ENCODE results near the gene CCDC192. TPM values are rescaled to one million over a fixed set of nuclear protein-coding genes. Genes with fewer than 3 reads are reported as not detected.

Gene CCDC192
- total RNA-seq, 1 donor from 2014 or later, result 0.31 TPM

DNA sequence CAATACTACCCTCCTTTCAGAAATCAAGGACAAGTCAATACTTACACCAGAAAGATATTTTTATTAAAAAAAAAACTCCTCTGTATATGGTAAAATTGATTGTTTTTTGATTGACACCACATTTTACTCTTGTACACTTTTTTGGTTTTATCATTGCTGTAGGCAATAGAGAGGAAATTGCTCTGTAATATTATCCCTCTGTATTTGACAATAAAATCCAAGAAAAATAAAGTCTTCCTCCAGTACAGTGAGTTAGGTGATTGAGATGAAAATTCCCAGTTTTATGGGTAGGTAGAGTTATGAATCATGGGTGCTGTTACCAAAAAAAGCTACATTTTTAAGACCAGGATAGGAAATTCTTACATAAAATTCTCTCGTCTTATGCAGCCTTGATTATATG, 22.6 kb upstream of the CCDC192 start:
- TF ChIP-seq, protein P1, sequence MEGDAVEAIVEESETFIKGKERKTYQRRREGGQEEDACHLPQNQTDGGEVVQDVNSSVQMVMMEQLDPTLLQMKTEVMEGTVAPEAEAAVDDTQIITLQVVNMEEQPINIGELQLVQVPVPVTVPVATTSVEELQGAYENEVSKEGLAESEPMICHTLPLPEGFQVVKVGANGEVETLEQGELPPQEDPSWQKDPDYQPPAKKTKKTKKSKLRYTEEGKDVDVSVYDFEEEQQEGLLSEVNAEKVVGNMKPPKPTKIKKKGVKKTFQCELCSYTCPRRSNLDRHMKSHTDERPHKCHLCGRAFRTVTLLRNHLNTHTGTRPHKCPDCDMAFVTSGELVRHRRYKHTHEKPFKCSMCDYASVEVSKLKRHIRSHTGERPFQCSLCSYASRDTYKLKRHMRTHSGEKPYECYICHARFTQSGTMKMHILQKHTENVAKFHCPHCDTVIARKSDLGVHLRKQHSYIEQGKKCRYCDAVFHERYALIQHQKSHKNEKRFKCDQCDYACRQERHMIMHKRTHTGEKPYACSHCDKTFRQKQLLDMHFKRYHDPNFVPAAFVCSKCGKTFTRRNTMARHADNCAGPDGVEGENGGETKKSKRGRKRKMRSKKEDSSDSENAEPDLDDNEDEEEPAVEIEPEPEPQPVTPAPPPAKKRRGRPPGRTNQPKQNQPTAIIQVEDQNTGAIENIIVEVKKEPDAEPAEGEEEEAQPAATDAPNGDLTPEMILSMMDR (conservative IDR thresholded peaks at IDR 0.05), result no peak
- no peaks in the 10 kb centered on the region for H3K27me3 Mint-ChIP-seq
- DNase-seq (ENCODE audit: extremely low spot score, unreplicated experiment), result no peak
- H3K4me3 Mint-ChIP-seq, result no peak overlapping the region
- H3K4me1 Mint-ChIP-seq (ENCODE audit: unreplicated experiment), result no peaks in the 10 kb centered on the region
- H3K9me3 Mint-ChIP-seq, result peaks cover 8% of the 10 kb centered on the region
- no peaks in the 10 kb centered on the region for H3K36me3 Mint-ChIP-seq
- H3K27ac Mint-ChIP-seq, result no peak overlapping the region

DNA sequence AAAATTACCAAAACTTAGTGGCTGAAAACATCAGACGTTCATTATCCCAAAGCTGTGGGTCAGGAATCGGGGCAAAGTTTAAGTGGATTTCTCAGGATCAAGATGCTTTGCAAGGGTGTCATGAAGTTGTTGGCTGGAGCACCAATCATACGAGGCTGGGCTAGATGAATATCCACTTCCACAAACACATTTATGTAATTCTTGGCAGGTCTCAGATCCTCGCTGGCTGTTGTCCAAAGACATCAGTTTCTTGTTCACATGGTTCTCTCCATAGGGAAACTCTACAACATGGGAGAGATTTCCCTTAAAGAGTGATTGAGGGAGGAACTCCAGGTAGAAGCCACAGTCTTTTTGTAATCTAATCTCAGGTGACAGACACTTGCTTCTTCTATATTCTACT, 20.2 kb upstream of the CCDC192 start:
- TF ChIP-seq, protein P1 (conservative IDR thresholded peaks at IDR 0.05), result no peak
- H3K4me3 Mint-ChIP-seq, result no peak overlapping the region
- H3K27ac Mint-ChIP-seq, result no peak overlapping the region
- DNase-seq (ENCODE audit: extremely low spot score, unreplicated experiment), result no peak
- H3K9me3 Mint-ChIP-seq, result peaks cover 5% of the 10 kb centered on the region
- no peaks in the 10 kb centered on the region for H3K27me3 Mint-ChIP-seq
- H3K4me1 Mint-ChIP-seq (ENCODE audit: unreplicated experiment), result no peaks in the 10 kb centered on the region
- H3K36me3 Mint-ChIP-seq, result no peaks in the 10 kb centered on the region

DNA sequence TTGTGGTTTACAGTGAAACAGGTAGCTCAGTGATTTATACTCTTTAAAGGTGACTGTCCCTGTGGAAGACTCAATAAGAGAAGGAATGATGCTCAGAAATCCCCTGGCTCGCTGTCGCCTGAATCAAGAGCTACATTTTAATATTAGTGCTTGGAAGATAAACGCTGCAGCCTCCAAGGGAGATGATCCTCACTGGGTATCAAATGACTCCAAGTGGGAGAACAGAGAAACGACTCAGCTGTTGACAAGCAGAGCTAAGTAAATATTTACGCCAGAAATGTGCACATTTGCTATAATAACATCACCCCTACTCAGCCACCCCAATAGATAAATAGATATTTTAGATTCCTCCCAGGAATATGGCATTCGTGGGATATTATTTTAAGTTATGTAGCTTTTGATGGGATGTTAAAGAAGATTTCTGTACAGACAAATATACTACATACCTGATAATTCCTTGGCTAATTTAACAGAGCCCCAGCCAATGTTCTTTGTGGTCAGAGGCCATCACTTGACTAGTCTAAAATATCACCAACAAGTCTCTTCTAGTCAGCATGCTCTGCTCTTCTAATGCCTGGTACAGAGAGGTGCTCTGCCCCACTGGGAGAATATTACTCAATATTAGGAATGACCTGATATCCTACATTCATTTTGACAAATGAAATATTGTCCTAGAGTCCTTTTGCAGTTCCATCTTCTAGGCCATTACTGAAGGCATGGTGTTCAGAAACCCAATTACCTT, 18.3 kb upstream of the CCDC192 start:
- Mint-ChIP-seq H3K27ac (no peak overlapping the region), H3K4me1 (ENCODE audit: unreplicated experiment) (no peaks in the 10 kb centered on the region), H3K27me3 (no peaks in the 10 kb centered on the region), H3K36me3 (no peaks in the 10 kb centered on the region), H3K4me3 (no peak overlapping the region), H3K9me3 (peaks cover 5% of the 10 kb centered on the region)
- TF ChIP-seq, protein P1 (conservative IDR thresholded peaks at IDR 0.05), result no peak
- no peak for DNase-seq (ENCODE audit: extremely low spot score, unreplicated experiment)

DNA sequence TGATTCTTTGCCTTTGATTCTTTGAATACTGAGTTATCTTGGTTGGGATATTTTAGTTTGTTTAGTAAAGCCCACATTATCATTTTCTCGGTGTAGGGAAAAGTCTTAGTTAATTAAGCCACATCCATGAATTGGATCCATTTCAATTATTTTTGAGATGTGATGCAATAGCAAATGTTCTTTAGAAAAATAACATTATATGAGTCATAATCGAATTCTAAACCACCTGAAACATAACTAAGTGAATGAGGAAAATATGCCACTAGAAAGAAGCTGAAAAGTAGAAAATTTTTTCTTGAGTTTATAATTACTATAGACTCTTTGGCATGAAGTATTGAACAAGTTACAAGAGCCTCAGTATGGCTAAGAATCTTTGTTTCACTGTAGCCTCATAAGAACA, 17.5 kb upstream of the CCDC192 start:
- no peaks in the 10 kb centered on the region for H3K4me1 Mint-ChIP-seq (ENCODE audit: unreplicated experiment)
- TF ChIP-seq, protein P1 (conservative IDR thresholded peaks at IDR 0.05), result no peak
- H3K27me3 Mint-ChIP-seq, result no peaks in the 10 kb centered on the region
- no peaks in the 10 kb centered on the region for H3K36me3 Mint-ChIP-seq
- no peak overlapping the region for H3K27ac Mint-ChIP-seq
- no peak overlapping the region for H3K4me3 Mint-ChIP-seq
- H3K9me3 Mint-ChIP-seq, result peaks cover 6% of the 10 kb centered on the region
- no peak for DNase-seq (ENCODE audit: extremely low spot score, unreplicated experiment)

DNA sequence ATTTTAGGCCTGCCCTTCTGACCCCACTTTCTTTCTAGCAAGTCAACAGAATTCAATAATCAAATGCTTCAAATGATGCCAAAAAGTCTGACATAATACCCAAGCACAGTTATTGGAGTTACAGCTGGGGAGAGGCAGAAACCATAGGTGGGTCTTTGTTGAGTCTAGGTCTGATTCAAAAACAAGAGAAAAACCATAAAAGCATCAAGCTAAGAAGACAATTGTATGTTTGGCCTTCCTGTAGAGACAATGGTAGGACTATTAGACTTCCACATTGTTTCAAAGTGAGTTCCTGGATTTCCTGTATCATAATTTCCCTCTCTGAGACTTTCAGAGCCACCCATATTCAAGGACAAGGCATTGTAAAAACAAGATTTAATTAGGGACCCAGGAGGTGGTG, 16.8 kb upstream of the CCDC192 start:
- DNase-seq (ENCODE audit: extremely low spot score, unreplicated experiment), result no peak
- H3K27me3 Mint-ChIP-seq, result no peaks in the 10 kb centered on the region
- no peak overlapping the region for H3K4me3 Mint-ChIP-seq
- H3K4me1 Mint-ChIP-seq (ENCODE audit: unreplicated experiment), result no peaks in the 10 kb centered on the region
- TF ChIP-seq, protein P1 (conservative IDR thresholded peaks at IDR 0.05), result no peak
- H3K36me3 Mint-ChIP-seq, result no peaks in the 10 kb centered on the region
- H3K9me3 Mint-ChIP-seq, result peaks cover 9% of the 10 kb centered on the region
- no peak overlapping the region for H3K27ac Mint-ChIP-seq

Data from type B pancreatic cell (in vitro differentiated cells).